IPS-18a (cell line): ENCODE data around the gene MAP3K4.
"Not testable (repeated sequence)": the region's sequence is repeated elsewhere in the genome, so short reads cannot be mapped to it uniquely, and the experiment has no call there.

Experiments
- H3K27ac ChIP-seq: one replicate; pipeline ENCODE4 v1.5.1; 2013; ENCODE audit warnings: low read length
- H3K27me3 ChIP-seq: one replicate; pipeline ENCODE4 v1.6.1; 2013; ENCODE audit warnings: mild to moderate bottlenecking, low read length; ENCODE audit not compliant: control insufficient read depth, insufficient read depth
- H3K36me3 ChIP-seq: one replicate; pipeline ENCODE4 v1.6.1; 2013; ENCODE audit warnings: low read depth, low read length; ENCODE audit not compliant: control insufficient read depth
- H3K4me1 ChIP-seq: one replicate; pipeline ENCODE4 v1.6.1; 2013; ENCODE audit warnings: low read depth, low read length; ENCODE audit not compliant: control insufficient read depth
- H3K4me3 ChIP-seq: one replicate; pipeline ENCODE4 v1.5.1; 2013; ENCODE audit warnings: low read length
- H3K9ac ChIP-seq: one replicate; pipeline ENCODE4 v1.6.1; 2013; ENCODE audit warnings: mild to moderate bottlenecking, low read length, moderate library complexity
- H3K9me3 ChIP-seq: one replicate; pipeline ENCODE4 v1.6.1; 2013; ENCODE audit warnings: low read depth, low read length; ENCODE audit not compliant: control insufficient read depth

MAP3K4 gene

DNA sequence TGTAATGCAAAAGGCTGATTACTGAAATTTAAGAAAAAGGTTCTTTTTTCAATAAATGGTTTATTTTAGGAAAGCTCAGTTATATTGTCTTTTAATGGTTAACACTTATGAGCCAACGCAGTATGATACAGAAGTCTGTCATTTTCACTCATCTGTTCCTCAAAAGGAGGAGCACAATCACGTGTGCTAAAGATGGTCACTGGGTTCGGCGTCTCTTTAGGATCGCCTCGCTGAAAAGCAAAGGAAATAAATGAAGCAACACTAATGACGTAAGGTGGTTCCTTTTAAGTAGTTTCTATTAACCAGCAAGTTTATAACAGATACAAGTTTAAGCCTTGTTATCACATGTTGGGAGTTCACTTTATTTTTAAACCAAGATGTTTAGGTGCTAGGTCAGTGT, 125.7 kb downstream of the MAP3K4 start:
- Histone ChIP-seq H3K9ac (no peak overlapping the region), H3K27ac (no peak overlapping the region), H3K9me3 (no peaks in the 10 kb centered on the region), H3K27me3 (no peaks in the 10 kb centered on the region), H3K4me3 (no peak overlapping the region), H3K4me1 (no peaks in the 10 kb centered on the region), H3K36me3 (peaks cover 44% of the 10 kb centered on the region)

DNA sequence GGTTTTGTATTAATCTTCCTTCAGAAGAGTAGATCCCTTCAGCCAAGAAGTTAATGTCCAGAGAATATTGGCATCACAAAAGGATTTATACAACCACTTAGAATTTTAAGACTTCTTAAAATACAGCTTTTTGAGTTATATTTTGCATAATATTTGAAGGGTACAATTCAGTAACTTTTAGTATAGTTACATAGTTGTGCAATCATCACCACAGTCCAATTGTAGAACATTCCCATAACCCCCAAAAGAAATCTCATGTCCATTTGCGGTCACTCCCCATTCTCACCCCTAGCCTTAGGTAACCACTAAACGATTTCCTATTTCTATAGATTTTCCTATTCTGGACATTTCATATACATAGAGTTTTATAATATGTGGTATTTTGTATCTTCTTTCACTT, 126.4 kb downstream of the MAP3K4 start:
- H3K4me3 ChIP-seq: no peak overlapping the region
- no peaks in the 10 kb centered on the region for H3K27me3 ChIP-seq
- peaks cover 37% of the 10 kb centered on the region for H3K36me3 ChIP-seq
- no peaks in the 10 kb centered on the region for H3K4me1 ChIP-seq
- peaks cover 2% of the 10 kb centered on the region for H3K9me3 ChIP-seq
- no peak overlapping the region for H3K9ac ChIP-seq
- H3K27ac ChIP-seq: no peak overlapping the region

DNA sequence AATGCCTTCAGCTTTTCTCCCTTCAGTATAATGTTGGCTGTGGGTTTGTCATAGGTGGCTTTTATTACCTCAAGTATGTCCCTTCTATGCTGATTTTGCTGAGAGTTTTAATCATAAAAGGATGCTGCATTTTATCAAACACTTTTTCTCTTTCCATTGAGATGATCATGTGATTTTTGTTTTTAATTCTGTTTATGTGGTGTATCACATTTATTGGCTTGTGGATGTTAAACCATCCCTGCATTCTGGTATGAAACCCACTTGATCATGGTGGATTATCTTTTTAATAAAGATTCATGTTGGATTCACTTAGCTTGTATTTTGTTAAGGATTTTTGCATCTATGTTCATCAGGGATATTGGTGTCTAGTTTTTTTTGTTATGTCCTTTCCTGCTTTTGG, 131.8 kb downstream of the MAP3K4 start:
- H3K27me3 ChIP-seq, H3K9ac ChIP-seq, H3K27ac ChIP-seq, H3K4me1 ChIP-seq, H3K4me3 ChIP-seq, H3K36me3 ChIP-seq: not testable (repeated sequence)
- peaks cover 38% of the 10 kb centered on the region for H3K9me3 ChIP-seq

DNA sequence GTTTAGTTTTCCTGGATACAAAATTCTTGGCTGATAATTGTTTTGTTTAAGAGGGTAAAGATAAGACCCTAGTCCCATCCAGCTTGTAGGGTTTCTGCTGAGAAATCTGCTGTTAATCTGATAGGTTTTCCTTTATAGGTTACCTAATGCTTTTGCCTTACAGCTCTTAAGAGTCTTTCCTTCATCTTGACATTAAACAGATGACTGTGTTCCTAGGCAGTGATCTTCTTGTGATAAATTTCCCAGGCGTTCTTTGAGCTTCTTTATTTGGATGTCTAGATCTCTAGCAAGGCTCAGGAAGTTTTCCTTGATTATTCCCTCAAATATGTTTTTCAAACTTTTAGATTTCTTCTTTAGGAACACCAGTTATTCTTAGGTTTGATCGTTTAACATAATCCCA, 134.0 kb downstream of the MAP3K4 start:
- no peak overlapping the region for H3K27ac ChIP-seq
- no peaks in the 10 kb centered on the region for H3K4me1 ChIP-seq
- no peak overlapping the region for H3K4me3 ChIP-seq
- H3K9ac ChIP-seq: no peak overlapping the region
- no peaks in the 10 kb centered on the region for H3K27me3 ChIP-seq
- no peaks in the 10 kb centered on the region for H3K36me3 ChIP-seq
- H3K9me3 ChIP-seq: peaks cover 38% of the 10 kb centered on the region

DNA sequence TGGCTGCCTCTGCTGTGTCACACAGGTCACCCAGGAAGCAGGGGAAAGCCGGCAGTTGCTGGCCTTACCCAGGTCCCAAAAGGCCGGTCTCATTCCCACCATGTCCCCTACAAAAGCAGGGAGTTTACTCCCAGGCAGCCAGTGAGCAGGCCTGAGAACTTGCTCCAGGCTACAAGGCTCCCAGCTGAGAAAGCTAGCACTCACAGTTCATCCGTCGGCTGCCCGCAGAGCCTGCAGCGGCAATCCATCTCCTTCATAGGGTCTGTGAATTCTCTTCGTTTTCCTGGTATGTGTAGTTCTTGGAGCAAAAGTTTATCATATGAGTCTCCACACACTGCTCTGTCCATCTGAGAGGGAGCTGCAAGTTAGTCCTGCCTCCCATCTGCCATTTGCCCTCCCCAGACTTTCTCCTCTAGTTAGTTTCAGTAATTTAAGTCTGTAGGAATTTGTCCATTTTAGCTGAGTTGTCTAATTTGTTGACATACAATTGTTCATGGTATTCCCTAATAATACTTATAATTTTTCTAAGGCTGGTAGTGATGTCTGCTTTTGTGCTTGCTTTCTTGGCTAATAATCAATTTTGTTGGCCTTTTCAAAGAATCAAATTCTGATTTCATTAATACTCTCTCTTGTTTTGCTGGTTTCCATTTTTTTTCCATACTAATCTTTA, 135.6 kb downstream of the MAP3K4 start:
- Histone ChIP-seq H3K9me3 (peaks cover 38% of the 10 kb centered on the region), H3K4me1 (no peaks in the 10 kb centered on the region), H3K9ac (no peak overlapping the region), H3K36me3 (peaks cover 5% of the 10 kb centered on the region), H3K27ac (no peak overlapping the region), H3K4me3 (no peak overlapping the region), H3K27me3 (no peaks in the 10 kb centered on the region)

DNA sequence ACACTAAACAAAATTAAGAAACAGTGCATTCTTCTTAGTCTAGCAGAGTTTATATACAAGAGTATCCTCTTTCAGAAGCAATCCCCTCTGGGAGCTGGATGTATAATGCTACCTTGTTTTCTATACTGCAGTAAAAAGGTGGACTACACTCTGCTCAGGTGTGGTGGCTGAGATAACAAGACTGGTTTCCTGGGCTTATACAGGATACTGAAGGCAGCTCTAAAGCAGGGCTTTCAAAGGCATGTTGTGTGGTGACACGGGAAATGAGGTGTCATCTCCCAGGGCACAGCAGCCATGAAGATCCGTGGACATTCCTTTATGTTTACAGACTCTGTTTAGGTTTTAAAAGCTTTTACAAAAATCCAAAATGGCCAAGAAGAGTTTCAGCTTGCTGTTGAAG, 136.7 kb downstream of the MAP3K4 start:
- Histone ChIP-seq H3K4me3 (no peak overlapping the region), H3K4me1 (no peaks in the 10 kb centered on the region), H3K27me3 (no peaks in the 10 kb centered on the region), H3K9ac (no peak overlapping the region), H3K27ac (no peak overlapping the region), H3K9me3 (peaks cover 32% of the 10 kb centered on the region), H3K36me3 (peaks cover 5% of the 10 kb centered on the region)

DNA sequence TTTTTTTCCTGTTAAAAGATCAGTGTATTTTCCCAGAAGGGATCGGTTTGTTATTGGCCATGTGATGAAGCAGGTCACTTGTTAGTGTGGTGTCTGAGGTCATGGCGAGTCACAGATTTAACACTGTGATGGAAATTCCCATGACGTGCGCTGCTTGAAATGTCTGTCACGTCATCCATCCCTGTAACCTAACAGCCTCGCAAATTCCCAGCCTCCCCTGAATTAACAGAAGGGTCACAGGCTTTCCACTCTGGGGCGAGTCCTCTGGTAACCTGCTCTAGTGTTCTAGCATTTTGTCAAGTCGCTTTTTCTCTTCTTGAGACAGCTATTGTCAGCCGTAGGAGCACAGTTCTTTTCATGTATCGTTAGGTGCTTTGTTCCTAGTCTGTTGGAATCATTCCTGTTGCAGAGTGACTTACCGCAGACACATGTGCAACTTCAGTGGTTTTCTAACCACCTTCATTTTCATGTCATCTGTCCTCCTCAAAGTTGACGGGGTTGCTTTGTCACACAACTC, 137.2 kb downstream of the MAP3K4 start:
- Histone ChIP-seq H3K4me1 (no peaks in the 10 kb centered on the region), H3K27me3 (no peaks in the 10 kb centered on the region), H3K27ac (no peak overlapping the region), H3K36me3 (peaks cover 5% of the 10 kb centered on the region), H3K9me3 (peaks cover 30% of the 10 kb centered on the region), H3K4me3 (no peak overlapping the region), H3K9ac (no peak overlapping the region)

DNA sequence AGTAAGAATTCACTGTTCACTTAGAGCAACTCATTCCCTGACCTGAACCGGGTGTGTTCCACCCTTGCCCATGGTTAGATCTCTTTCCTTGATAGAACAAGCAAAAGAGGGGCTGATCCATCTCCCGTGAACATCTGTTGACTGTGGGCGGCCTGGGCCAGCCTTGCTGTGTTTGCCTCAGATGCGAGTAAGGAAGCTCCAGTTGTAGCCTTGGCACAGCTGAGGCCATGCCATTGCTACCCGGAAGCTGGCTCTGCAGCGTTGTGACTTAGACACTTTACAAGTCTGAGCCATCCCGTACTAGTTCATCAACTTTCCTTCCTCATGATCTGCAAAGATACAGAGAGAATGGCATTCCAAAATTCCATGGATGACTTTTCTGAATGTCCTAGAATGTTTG, 139.0 kb downstream of the MAP3K4 start:
- Histone ChIP-seq H3K4me1 (no peaks in the 10 kb centered on the region), H3K36me3 (peaks cover 12% of the 10 kb centered on the region), H3K27me3 (no peaks in the 10 kb centered on the region), H3K9ac (no peak overlapping the region), H3K9me3 (peaks cover 19% of the 10 kb centered on the region), H3K4me3 (no peak overlapping the region), H3K27ac (no peak overlapping the region)

DNA sequence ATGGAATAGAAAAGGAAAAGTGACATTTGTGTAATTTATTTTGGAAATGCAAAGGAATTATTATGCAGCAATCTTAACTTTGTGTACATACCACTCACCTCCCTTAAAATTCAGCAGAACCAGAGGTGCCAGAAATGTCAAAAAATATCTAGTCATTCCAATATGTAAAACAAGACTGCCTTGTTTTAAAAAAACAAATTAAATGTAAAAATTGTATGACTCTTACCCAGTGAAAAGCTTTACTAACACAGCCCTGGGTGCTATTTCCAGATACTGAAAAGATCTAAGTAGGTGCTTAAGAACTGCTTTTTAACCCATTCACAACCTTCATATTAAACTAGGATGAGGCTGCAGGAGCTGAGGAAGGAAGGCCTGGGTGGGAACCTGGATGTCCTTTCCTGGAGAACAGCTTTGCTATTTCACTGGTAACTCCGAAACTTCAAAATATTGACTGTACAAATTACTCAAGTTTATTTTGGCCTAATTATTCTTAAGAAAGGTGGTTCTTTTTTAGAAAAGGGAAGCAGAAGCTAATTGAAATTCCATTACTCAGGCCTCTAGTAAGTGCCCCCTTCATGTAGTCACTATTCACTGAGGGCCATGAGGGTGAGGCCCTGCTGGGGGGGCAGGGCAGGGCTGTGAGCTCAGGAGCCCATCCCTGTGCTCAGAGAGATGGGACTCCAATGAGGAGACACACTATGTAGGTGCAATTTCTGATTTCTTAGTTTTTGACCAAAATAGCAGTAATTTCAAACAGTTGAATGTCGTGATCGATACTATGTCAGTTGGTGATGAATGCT, 139.6 kb downstream of the MAP3K4 start:
- no peak overlapping the region for H3K4me3 ChIP-seq
- no peak overlapping the region for H3K9ac ChIP-seq
- H3K36me3 ChIP-seq: peaks cover 15% of the 10 kb centered on the region
- H3K9me3 ChIP-seq: peaks cover 15% of the 10 kb centered on the region
- no peaks in the 10 kb centered on the region for H3K4me1 ChIP-seq
- no peak overlapping the region for H3K27ac ChIP-seq
- H3K27me3 ChIP-seq: no peaks in the 10 kb centered on the region

DNA sequence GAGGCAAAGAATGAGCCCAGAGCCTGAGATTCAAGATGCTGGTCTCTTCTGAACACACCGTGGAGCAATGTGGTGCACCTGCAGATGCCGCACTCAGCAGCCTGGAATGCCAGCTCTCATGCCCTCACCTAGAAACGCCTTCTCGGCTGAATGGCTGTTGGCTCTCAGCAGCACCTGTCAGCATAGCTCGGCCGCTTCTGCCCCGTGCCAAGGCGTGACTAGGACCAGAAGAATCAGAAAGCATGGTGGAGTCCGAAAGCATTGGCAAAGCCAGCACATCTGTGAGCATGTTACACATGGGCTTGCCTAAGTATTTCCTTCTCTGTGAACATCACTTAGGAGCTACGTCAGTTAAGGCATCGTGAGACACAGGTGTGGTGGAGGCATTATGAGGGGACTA, 140.8 kb downstream of the MAP3K4 start:
- H3K4me1 ChIP-seq: no peaks in the 10 kb centered on the region
- peaks cover 3% of the 10 kb centered on the region for H3K9me3 ChIP-seq
- no peak overlapping the region for H3K27ac ChIP-seq
- H3K9ac ChIP-seq: no peak overlapping the region
- no peak overlapping the region for H3K4me3 ChIP-seq
- no peaks in the 10 kb centered on the region for H3K27me3 ChIP-seq
- H3K36me3 ChIP-seq: peaks cover 23% of the 10 kb centered on the region

DNA sequence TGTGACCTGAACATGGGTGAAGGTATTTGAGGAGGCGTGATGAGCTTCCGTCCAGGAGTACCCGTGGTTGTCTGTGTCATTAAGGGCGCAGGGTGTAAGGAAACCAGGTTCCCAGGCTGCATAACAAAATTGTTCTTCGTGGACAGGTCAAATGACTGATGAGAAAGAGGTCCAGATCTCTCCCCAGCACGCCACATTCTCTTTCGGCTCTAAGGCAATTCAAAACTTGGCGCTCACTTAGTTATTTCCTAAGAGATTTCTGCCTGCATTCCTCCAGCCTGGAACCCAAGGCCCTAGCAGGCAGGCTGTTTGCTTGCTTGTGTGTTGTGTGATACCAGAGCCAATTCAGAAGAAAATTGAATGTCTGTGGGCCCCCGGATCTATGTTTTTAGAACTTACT, 142.4 kb downstream of the MAP3K4 start:
- Histone ChIP-seq H3K4me3 (no peak overlapping the region), H3K27ac (no peak overlapping the region), H3K27me3 (no peaks in the 10 kb centered on the region), H3K9me3 (no peaks in the 10 kb centered on the region), H3K9ac (no peak overlapping the region), H3K4me1 (no peaks in the 10 kb centered on the region), H3K36me3 (peaks cover 28% of the 10 kb centered on the region)
